Ramos (cell line): ENCODE results near the gene OR8U1.
"Not testable (repeated sequence)": the region's sequence is repeated elsewhere in the genome, so short reads cannot be mapped to it uniquely, and the experiment has no call there.

ENCODE experiments used
- in situ Hi-C: fragments of 300-500 bp; cut with MboI; formaldehyde crosslinking; loops from one replicate; pipeline ENCODE4 v1.14.3; 2022; ENCODE audit warnings: low sequenced_read_pairs; ENCODE audit not compliant: unreplicated experiment

Gene OR8U1

DNA sequence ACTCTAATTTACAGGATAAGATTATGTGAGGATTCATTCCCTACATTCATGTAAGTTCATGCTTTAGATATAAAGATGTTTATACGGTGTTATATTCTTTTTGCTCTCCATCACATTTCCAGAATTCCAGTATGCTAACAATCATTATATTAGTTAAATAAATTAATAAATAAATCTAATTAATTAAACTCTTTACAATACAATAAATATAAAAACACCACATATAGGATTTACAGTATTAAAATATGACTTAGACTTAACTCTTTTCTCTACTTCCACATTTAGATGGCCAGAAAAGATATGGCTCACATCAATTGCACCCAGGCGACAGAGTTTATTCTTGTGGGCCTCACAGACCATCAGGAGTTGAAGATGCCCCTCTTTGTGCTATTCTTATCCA, at the start of gene OR8U1:
Gene OR8U1 (plus strand): TSS at position 301 of the 400 bp plus-strand sequence. CDS start 0 bp downstream, at position 301.
- in situ Hi-C loops = no loop called here

DNA sequence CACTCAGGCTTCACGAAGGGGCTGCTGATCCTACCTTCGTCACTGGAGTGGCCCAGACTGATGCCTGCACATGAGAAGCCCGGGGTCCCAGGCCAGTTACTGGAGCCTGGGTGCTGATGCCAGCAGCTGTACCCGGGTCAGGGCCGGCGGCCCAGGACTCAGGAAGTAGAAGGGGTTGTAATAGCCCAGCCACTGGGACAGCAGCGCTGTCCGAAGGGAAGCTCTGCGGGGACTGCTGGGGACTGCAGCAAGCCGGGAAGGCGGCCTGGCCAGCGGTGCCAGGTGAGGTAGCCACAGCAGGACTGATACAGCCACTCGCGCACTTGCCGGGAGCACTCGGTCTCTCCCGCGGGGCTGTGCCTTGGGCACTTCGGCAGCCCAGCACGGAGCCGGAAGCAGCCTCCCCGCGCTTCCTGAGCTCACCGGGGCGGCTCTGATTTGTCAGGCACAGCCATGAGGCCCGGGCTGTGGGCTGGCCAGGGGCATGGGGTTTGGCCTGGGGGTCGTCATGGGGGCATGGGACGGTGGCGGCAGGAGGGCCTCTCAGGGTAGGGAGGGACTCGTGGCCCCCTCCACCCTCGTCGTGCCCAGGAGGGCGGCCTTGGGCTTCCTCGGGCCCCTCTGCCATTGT, 43.4 kb upstream of the OR8U1 start:
- in situ Hi-C loops = no loop called here

- in situ Hi-C loops = no loop called here
Observed at GRCh38 chr11:56333156-56333555, 42.3 kb upstream of the OR8U1 start.

DNA sequence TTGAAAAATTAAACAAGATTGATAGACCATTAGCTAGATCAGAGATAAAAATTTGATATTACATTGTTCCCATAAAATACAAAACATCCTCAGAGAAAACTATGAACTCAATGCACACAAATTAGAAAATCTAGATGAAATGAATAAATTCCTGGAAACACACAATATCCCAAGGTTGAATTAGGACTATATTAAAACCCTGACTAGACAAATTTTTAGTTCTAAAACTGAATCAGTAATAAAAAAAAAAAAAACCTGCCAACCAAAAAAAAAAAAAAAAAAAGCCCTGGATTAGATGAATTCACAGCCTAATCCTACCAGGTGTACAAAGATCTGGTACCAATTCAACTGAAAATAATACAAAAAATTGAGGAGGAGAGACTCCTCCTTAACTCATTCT, 35.1 kb upstream of the OR8U1 start:
- in situ Hi-C loops = no loop called here

GRCh38 chr11:56345739-56346138, 29.7 kb upstream of the OR8U1 start, which contains the start of gene OR8K1:
Gene OR8K1, plus strand, starts transcription at chr11:56346039. Its CDS starts 0 bp downstream, at chr11:56346039.
- in situ Hi-C loops = no loop called here

- in situ Hi-C loops = no loop called here
Observed at GRCh38 chr11:56353991-56354390, 21.4 kb upstream of the OR8U1 start, which contains the start of gene OR8J1. Gene OR8J1, plus strand, starts transcription at chr11:56354291. Its CDS starts 5,956 bp downstream, at chr11:56360247.

DNA sequence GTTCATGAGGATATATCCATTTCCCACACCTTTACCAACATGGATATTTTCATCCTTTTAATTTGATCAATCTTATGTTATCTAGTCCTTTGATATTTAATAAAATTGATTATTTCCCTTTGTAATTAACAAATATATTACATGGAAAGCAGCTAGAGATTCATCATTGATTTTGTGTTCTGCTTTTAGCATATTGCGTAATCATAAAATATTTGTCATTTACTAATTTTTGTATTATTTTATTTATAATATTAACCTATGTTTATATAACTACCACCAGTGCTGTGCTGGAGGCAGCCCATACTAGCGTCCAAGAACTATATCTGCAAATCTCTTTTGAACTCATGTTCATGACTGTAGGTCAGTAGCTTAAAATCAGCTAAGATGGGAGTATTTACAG, 4.7 kb downstream of the OR8U1 start:
- in situ Hi-C loops = no loop called here

- in situ Hi-C loops = no loop called here
Observed at GRCh38 chr11:56394381-56394780, 19.0 kb downstream of the OR8U1 start.

DNA sequence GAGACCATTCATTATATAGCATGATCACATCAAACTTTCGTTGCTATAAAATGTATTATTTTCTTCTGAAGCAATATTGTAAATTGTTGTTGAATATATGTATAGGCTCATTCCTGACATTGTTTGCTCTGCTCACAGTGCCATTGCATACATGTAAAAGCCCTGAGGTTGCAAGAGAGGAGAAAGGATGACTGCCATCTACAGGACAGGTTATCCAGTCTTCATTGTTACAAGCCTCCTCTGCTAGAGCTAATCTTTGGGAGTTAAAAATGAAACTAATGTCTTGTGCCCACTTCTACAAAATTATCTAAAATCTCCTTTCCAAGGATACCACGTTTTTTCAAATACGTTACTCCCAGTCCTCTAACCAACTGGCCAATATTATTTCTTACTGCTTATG, 20.6 kb downstream of the OR8U1 start:
- in situ Hi-C loops = no loop called here

DNA sequence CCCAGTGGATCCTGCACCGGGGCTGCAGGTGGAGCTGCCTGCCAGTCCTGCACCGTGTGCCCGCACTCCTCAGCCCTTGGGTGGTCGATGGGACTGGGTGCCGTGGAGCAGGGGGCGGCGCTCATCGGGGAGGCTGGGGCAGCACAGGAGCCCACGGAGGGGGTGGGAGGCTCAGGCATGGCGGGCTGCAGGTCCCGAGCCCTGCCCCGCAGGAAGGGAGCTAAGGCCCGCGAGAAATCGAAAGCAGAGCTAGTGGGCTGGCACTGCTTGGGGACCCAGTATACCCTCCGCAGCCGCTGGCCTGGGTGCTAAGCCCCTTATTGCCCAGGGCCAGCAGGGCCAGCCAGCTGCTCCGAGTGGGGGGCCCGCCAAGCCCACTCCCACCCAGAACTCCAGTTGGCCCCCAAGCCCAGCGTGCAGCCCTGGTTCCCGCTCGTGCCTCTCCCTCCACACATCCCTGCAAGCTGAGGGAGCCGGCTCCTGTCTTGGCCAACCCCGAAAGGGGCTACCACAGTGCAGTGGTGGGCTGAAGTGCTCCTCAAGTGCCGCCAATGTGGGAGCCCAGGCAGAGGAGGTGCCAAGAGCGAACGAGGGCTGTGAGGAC, 26.5 kb downstream of the OR8U1 start:
- in situ Hi-C loops = not testable (repeated sequence)

GRCh38 chr11:56404393-56404792, 29.0 kb downstream of the OR8U1 start:
- in situ Hi-C loops = no loop called here

DNA sequence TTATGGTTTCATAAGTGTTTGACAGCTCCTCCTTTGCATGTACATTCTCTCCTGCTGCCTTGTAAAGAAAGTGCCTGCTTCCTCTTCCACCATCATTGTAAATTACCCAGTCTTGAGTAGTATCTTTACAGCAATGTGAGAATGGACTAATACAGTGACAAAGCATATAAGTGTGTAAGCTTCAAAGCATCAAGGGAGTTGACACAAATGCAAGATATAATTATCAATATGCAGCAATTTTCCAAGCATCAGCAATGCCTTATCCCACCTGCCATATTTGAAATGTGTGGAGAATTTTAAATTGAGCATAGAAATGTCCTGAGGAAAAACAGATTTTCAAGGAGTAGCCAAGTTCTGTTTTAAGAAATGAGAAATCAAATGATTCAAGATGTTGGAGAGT, 35.4 kb downstream of the OR8U1 start:
- in situ Hi-C loops = no loop called here

DNA sequence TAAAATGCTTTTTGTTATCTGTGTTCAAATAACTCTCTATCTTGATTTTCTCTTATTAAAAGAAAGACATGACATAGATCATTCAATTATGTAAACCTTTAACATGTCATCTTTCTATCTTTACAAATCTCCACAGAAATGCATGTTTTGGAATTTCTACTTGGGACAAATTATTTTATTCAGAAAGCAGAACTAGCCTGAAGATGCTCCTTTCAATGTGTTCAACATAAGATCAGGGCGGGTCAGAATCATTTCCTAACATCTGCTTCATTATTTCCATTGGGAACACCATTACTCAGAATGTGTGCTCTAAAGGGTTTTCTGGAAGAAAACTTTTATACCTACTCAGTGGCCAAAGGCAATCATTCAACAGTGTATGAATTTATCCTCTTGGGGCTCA, 37.0 kb downstream of the OR8U1 start, which contains the start of gene OR5AL1:
Gene OR5AL1 (plus strand): TSS at position 301 of the 400 bp plus-strand sequence.
- in situ Hi-C loops = no loop called here
